ENCODE measurements around the gene OTUD4. TPM values are rescaled to one million over a fixed set of nuclear protein-coding genes. Genes with fewer than 3 reads are reported as not detected.

OTUD4 gene
- total and polyA plus RNA-seq, 2 donors (not counting 3 experiments of a cell fraction or from before 2014, with no cell fraction given): 12.6 to 40.9 TPM

DNA sequence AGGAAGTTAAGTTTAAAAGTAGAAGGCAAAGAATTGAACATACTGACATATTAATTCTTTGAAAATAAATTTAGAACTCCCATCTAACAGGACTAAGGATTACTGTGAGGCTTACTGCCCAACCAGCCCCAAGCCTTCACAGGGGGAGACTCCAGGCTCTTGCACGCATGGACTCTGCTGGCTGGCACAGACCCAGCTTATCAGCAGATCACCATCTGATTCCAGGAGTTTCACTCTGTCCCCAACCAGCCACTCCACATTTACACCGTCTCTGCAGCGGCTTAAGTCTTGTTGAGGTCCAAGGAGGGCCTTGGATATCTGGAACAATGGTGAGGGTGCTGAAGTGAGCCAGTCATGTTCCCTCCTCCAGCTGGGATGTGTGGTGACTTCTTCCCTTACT, 16.4 kb upstream of the OTUD4 start:
- Histone ChIP-seq H3K9me3 (replicated peaks; ENCODE audit: control insufficient read depth, insufficient read depth, low read length) (no peaks in the 10 kb centered on the region), H3K4me3 (replicated peaks in 1 of 3; ENCODE audit: insufficient read depth in 1 of 3, low read depth in 1 of 3, low read length in 3 of 3) (no peak overlapping the region), H3K9me1 (replicated peaks; ENCODE audit: control insufficient read depth, extremely low read depth, insufficient read depth, low read length) (no peaks in the 10 kb centered on the region), H3K79me2 (ENCODE audit: control insufficient read depth, insufficient read depth, low read length) (no peaks in the 10 kb centered on the region), H3K9ac (replicated peaks; ENCODE audit: extremely low read depth, insufficient read depth, low read length) (no peak overlapping the region), H3K36me3 (ENCODE audit: control insufficient read depth in 2 of 2, extremely low read depth in 1 of 2, insufficient read depth in 2 of 2, low read length in 2 of 2) (no peaks in the 10 kb centered on the region), H3K27me3 (ENCODE audit: control insufficient read depth in 2 of 2, insufficient read depth in 2 of 2, low read length in 2 of 2) (peaks cover 6 to 9% of the 10 kb centered on the region in 2 experiments), H2AFZ (ENCODE audit: low read depth, low read length) (no peak overlapping the region), H3K4me1 (ENCODE audit: control insufficient read depth, extremely low read depth, insufficient read depth, low read length) (no peaks in the 10 kb centered on the region), H4K20me1 (replicated peaks; ENCODE audit: control insufficient read depth, extremely low read depth, insufficient read depth, low read length) (no peaks in the 10 kb centered on the region), H3K27ac (ENCODE audit: insufficient read depth, low read depth, low read length) (no peak overlapping the region), H3K4me2 (ENCODE audit: insufficient read depth, low read length) (no peak overlapping the region)
- ChIA-PET CTCF (interaction anchor here (1.2 kb wide), 1 partner anchor 420 kb away, joined by 4 read pairs; no protein-coding TSS in a partner anchor), POLR2A (no interaction called here)
- intact Hi-C loops (cut with micrococcal nuclease): no loop called here
- TF ChIP-seq GATA2 (IDR thresholded peaks at IDR 0.05; ENCODE audit: insufficient read depth, insufficient read length, low read depth, low read length) (no peak), POLR2AphosphoS5 (IDR thresholded peaks at IDR 0.05; ENCODE audit: insufficient read depth, low read depth, low read length) (no peak), FOS (IDR thresholded peaks at IDR 0.05; ENCODE audit: borderline replicate concordance, insufficient read depth, low read length) (no peak), JUN (IDR thresholded peaks at IDR 0.05; ENCODE audit: borderline replicate concordance, insufficient read depth, insufficient read length, low read depth) (no peak), EZH2 (IDR thresholded peaks at IDR 0.05; ENCODE audit: borderline replicate concordance, low read depth, low read length, severe bottlenecking) (no peak), MYC (IDR thresholded peaks at IDR 0.05; ENCODE audit: low read depth, low read length) (no peak), POLR2A (IDR thresholded peaks at IDR 0.05; ENCODE audit: low read depth, low read length) (no peak)
- TF ChIP-seq, protein P1, sequence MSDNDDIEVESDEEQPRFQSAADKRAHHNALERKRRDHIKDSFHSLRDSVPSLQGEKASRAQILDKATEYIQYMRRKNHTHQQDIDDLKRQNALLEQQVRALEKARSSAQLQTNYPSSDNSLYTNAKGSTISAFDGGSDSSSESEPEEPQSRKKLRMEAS (IDR thresholded peaks at IDR 0.05; ENCODE audit: insufficient read depth, insufficient read length): no peak
- TF ChIP-seq, protein P2, sequence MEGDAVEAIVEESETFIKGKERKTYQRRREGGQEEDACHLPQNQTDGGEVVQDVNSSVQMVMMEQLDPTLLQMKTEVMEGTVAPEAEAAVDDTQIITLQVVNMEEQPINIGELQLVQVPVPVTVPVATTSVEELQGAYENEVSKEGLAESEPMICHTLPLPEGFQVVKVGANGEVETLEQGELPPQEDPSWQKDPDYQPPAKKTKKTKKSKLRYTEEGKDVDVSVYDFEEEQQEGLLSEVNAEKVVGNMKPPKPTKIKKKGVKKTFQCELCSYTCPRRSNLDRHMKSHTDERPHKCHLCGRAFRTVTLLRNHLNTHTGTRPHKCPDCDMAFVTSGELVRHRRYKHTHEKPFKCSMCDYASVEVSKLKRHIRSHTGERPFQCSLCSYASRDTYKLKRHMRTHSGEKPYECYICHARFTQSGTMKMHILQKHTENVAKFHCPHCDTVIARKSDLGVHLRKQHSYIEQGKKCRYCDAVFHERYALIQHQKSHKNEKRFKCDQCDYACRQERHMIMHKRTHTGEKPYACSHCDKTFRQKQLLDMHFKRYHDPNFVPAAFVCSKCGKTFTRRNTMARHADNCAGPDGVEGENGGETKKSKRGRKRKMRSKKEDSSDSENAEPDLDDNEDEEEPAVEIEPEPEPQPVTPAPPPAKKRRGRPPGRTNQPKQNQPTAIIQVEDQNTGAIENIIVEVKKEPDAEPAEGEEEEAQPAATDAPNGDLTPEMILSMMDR (IDR thresholded peaks at IDR 0.05; ENCODE audit: extremely low read depth in 1 of 2, insufficient read depth in 1 of 2, low read depth in 1 of 2, low read length in 2 of 2): no peak
- no TSS peak for BruUV-seq (replicated peaks)
- no peak for FAIRE-seq
- dilution Hi-C loops (cut with MboI; ENCODE audit: extremely low pct_ligation_motif_present, low sequenced_read_pairs): no loop called here
- no peak for DNase-seq (ENCODE audit: low read depth, low spot score)

All from endothelial cell of umbilical vein (primary cell).